Uterus (tissue), 2 donors: ENCODE results near the gene UBE2D2.

Experiments used
- CTCF ChIP-seq, 4 experiments: fragments of 200-600 bp in 2 of 4; fragments of 450-650 bp in 2 of 4; sonication (generic) in 2 of 4; IDR thresholded peaks; one replicate each; pipeline ENCODE4 v1.5.1; 2016 to 2019; ENCODE audit warnings: antibody characterized with exemption in 4 of 4, mild to moderate bottlenecking in 2 of 4, moderate library complexity in 1 of 4
- POLR2A ChIP-seq, 2 donors: fragments of 450-650 bp; IDR thresholded peaks; one replicate each; pipeline ENCODE4 v1.6.1; 2016; ENCODE audit warnings: antibody characterized with exemption in 2 of 2, mild to moderate bottlenecking in 1 of 2, moderate library complexity in 1 of 2

DNA sequence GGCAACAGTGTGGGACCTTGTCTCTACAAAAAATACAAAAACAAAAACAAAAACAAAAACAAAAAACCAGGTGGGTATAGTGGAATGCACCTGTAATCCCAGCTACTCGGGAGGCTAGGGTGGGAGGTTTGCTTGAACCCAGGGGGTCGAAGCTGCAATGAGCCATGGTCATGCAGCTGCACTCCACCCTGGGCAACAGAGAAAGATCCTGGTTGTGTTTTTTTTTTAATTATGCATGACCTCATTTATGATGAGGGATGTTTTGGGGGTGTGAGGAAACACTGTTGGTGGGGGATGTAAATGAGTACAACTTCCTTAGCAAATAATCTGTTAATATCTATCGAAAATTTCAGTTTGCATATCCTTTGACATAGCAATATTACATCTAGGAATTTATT, 29.4 kb upstream of the UBE2D2 start:
- TF ChIP-seq CTCF (IDR thresholded peaks at IDR 0.05) (no peak), POLR2A (IDR thresholded peaks at IDR 0.05) (no peak)
